Measurements from ENCODE around the gene SEPTIN10.
"Not testable (repeated sequence)": the region's sequence is repeated elsewhere in the genome, so short reads cannot be mapped to it uniquely, and the experiment has no call there.

Gene SEPTIN10

GRCh38 chr2:109545828-109546713 lies 67.7 kb downstream of the SEPTIN10 start:
- Histone ChIP-seq H3K27me3 (ENCODE audit: control insufficient read depth in 1 of 2, insufficient read depth in 2 of 2, low read length in 2 of 2) (no peaks in the 10 kb centered on the region), H3K9me3 (ENCODE audit: control insufficient read depth in 1 of 2, low read length in 2 of 2) (no peaks in the 10 kb centered on the region), H3K27ac (ENCODE audit: low read depth, low read length) (no peak overlapping the region), H3K4me3 (ENCODE audit: low read depth in 1 of 2, low read length in 2 of 2) (no peak overlapping the region), H3K36me3 (ENCODE audit: control insufficient read depth in 1 of 2, insufficient read depth in 2 of 2, low read length in 2 of 2) (peaks cover 3 to 4% of the 10 kb centered on the region in 2 donors), H3K4me1 (ENCODE audit: control insufficient read depth in 1 of 2, insufficient read depth in 2 of 2, low read length in 2 of 2) (no peaks in the 10 kb centered on the region), H3K9ac (ENCODE audit: low read depth in 1 of 2, low read length in 2 of 2) (no peak overlapping the region)

- H3K9ac ChIP-seq (ENCODE audit: low read depth in 1 of 2, low read length in 2 of 2) = no peak overlapping the region
- no peaks in the 10 kb centered on the region for H3K27me3 ChIP-seq (ENCODE audit: control insufficient read depth in 1 of 2, insufficient read depth in 2 of 2, low read length in 2 of 2)
- no peak overlapping the region for H3K4me3 ChIP-seq (ENCODE audit: low read depth in 1 of 2, low read length in 2 of 2)
These were observed 71.4 kb downstream of the SEPTIN10 start for GRCh38 chr2:109542384-109542783.

GRCh38 chr2:109538546-109538945 lies 75.2 kb downstream of the SEPTIN10 start:
- no peaks in the 10 kb centered on the region for H3K36me3 ChIP-seq (ENCODE audit: control insufficient read depth in 1 of 2, insufficient read depth in 2 of 2, low read length in 2 of 2)
- no peaks in the 10 kb centered on the region for H3K4me1 ChIP-seq (ENCODE audit: control insufficient read depth in 1 of 2, insufficient read depth in 2 of 2, low read length in 2 of 2)
- no peak overlapping the region for H3K4me3 ChIP-seq (ENCODE audit: low read depth in 1 of 2, low read length in 2 of 2)
- no peak overlapping the region for H3K9ac ChIP-seq (ENCODE audit: low read depth in 1 of 2, low read length in 2 of 2)
- H3K27ac ChIP-seq (ENCODE audit: low read depth, low read length) = no peak overlapping the region
- H3K27me3 ChIP-seq (ENCODE audit: control insufficient read depth in 1 of 2, insufficient read depth in 2 of 2, low read length in 2 of 2) = no peaks in the 10 kb centered on the region
- no peaks in the 10 kb centered on the region for H3K9me3 ChIP-seq (ENCODE audit: control insufficient read depth in 1 of 2, low read length in 2 of 2)

More at GRCh38 chr2:109542384-109542783, 71.4 kb downstream of the SEPTIN10 start:
- Histone ChIP-seq H3K4me1 (ENCODE audit: control insufficient read depth in 1 of 2, insufficient read depth in 2 of 2, low read length in 2 of 2) (no peaks in the 10 kb centered on the region), H3K9me3 (ENCODE audit: control insufficient read depth in 1 of 2, low read length in 2 of 2) (no peaks in the 10 kb centered on the region), H3K36me3 (ENCODE audit: control insufficient read depth in 1 of 2, insufficient read depth in 2 of 2, low read length in 2 of 2) (peaks cover 0 to 4% of the 10 kb centered on the region in 2 donors), H3K27ac (ENCODE audit: low read depth, low read length) (no peak overlapping the region)

- Histone ChIP-seq H3K4me1 (ENCODE audit: control insufficient read depth in 1 of 2, insufficient read depth in 2 of 2, low read length in 2 of 2) (no peaks in the 10 kb centered on the region), H3K4me3 (ENCODE audit: low read depth in 1 of 2, low read length in 2 of 2) (no peak overlapping the region), H3K27ac (ENCODE audit: low read depth, low read length) (no peak overlapping the region), H3K9ac (ENCODE audit: low read depth in 1 of 2, low read length in 2 of 2) (no peak overlapping the region), H3K36me3 (ENCODE audit: control insufficient read depth in 1 of 2, insufficient read depth in 2 of 2, low read length in 2 of 2) (no peaks in the 10 kb centered on the region), H3K9me3 (ENCODE audit: control insufficient read depth in 1 of 2, low read length in 2 of 2) (no peaks in the 10 kb centered on the region), H3K27me3 (ENCODE audit: control insufficient read depth in 1 of 2, insufficient read depth in 2 of 2, low read length in 2 of 2) (no peaks in the 10 kb centered on the region)
These were observed 76.1 kb downstream of the SEPTIN10 start for GRCh38 chr2:109537565-109538222.

- not testable (repeated sequence) for H3K27ac ChIP-seq (ENCODE audit: low read depth, low read length); H3K4me1 ChIP-seq (ENCODE audit: control insufficient read depth in 1 of 2, insufficient read depth in 2 of 2, low read length in 2 of 2); H3K4me3 ChIP-seq (ENCODE audit: low read depth in 1 of 2, low read length in 2 of 2); H3K27me3 ChIP-seq (ENCODE audit: control insufficient read depth in 1 of 2, insufficient read depth in 2 of 2, low read length in 2 of 2); H3K9ac ChIP-seq (ENCODE audit: low read depth in 1 of 2, low read length in 2 of 2); H3K9me3 ChIP-seq (ENCODE audit: control insufficient read depth in 1 of 2, low read length in 2 of 2); H3K36me3 ChIP-seq (ENCODE audit: control insufficient read depth in 1 of 2, insufficient read depth in 2 of 2, low read length in 2 of 2)
These were observed 77.2 kb downstream of the SEPTIN10 start for GRCh38 chr2:109536556-109536955.

GRCh38 chr2:109535217-109535946 lies 78.4 kb downstream of the SEPTIN10 start:
- no peak overlapping the region for H3K27ac ChIP-seq (ENCODE audit: low read depth, low read length)
- no peaks in the 10 kb centered on the region for H3K4me1 ChIP-seq (ENCODE audit: control insufficient read depth in 1 of 2, insufficient read depth in 2 of 2, low read length in 2 of 2)
- H3K36me3 ChIP-seq (ENCODE audit: control insufficient read depth in 1 of 2, insufficient read depth in 2 of 2, low read length in 2 of 2) = no peaks in the 10 kb centered on the region
- no peaks in the 10 kb centered on the region for H3K9me3 ChIP-seq (ENCODE audit: control insufficient read depth in 1 of 2, low read length in 2 of 2)
- no peak overlapping the region for H3K4me3 ChIP-seq (ENCODE audit: low read depth in 1 of 2, low read length in 2 of 2)
- no peaks in the 10 kb centered on the region for H3K27me3 ChIP-seq (ENCODE audit: control insufficient read depth in 1 of 2, insufficient read depth in 2 of 2, low read length in 2 of 2)
- H3K9ac ChIP-seq (ENCODE audit: low read depth in 1 of 2, low read length in 2 of 2) = no peak overlapping the region

- Histone ChIP-seq H3K9me3 (ENCODE audit: control insufficient read depth in 1 of 2, low read length in 2 of 2) (no peaks in the 10 kb centered on the region), H3K4me3 (ENCODE audit: low read depth in 1 of 2, low read length in 2 of 2) (no peak overlapping the region), H3K27ac (ENCODE audit: low read depth, low read length) (no peak overlapping the region), H3K27me3 (ENCODE audit: control insufficient read depth in 1 of 2, insufficient read depth in 2 of 2, low read length in 2 of 2) (no peaks in the 10 kb centered on the region), H3K9ac (ENCODE audit: low read depth in 1 of 2, low read length in 2 of 2) (no peak overlapping the region), H3K36me3 (ENCODE audit: control insufficient read depth in 1 of 2, insufficient read depth in 2 of 2, low read length in 2 of 2) (no peaks in the 10 kb centered on the region), H3K4me1 (ENCODE audit: control insufficient read depth in 1 of 2, insufficient read depth in 2 of 2, low read length in 2 of 2) (no peaks in the 10 kb centered on the region)
These were observed 79.9 kb downstream of the SEPTIN10 start for GRCh38 chr2:109533823-109534222.

GRCh38 chr2:109532728-109533076 lies 81.1 kb downstream of the SEPTIN10 start:
- no peak overlapping the region for H3K27ac ChIP-seq (ENCODE audit: low read depth, low read length)
- no peak overlapping the region for H3K9ac ChIP-seq (ENCODE audit: low read depth in 1 of 2, low read length in 2 of 2)
- no peaks in the 10 kb centered on the region for H3K9me3 ChIP-seq (ENCODE audit: control insufficient read depth in 1 of 2, low read length in 2 of 2)
- H3K4me1 ChIP-seq (ENCODE audit: control insufficient read depth in 1 of 2, insufficient read depth in 2 of 2, low read length in 2 of 2) = no peaks in the 10 kb centered on the region
- no peak overlapping the region for H3K4me3 ChIP-seq (ENCODE audit: low read depth in 1 of 2, low read length in 2 of 2)
- no peaks in the 10 kb centered on the region for H3K27me3 ChIP-seq (ENCODE audit: control insufficient read depth in 1 of 2, insufficient read depth in 2 of 2, low read length in 2 of 2)
- H3K36me3 ChIP-seq (ENCODE audit: control insufficient read depth in 1 of 2, insufficient read depth in 2 of 2, low read length in 2 of 2) = no peaks in the 10 kb centered on the region

- H3K36me3 ChIP-seq (ENCODE audit: control insufficient read depth in 1 of 2, insufficient read depth in 2 of 2, low read length in 2 of 2) = no peaks in the 10 kb centered on the region
These were observed 81.7 kb downstream of the SEPTIN10 start for GRCh38 chr2:109531896-109532727.

More at GRCh38 chr2:109531896-109532727, 81.7 kb downstream of the SEPTIN10 start:
- Histone ChIP-seq H3K27me3 (ENCODE audit: control insufficient read depth in 1 of 2, insufficient read depth in 2 of 2, low read length in 2 of 2) (no peaks in the 10 kb centered on the region), H3K4me3 (ENCODE audit: low read depth in 1 of 2, low read length in 2 of 2) (no peak overlapping the region), H3K27ac (ENCODE audit: low read depth, low read length) (no peak overlapping the region), H3K4me1 (ENCODE audit: control insufficient read depth in 1 of 2, insufficient read depth in 2 of 2, low read length in 2 of 2) (no peaks in the 10 kb centered on the region), H3K9ac (ENCODE audit: low read depth in 1 of 2, low read length in 2 of 2) (no peak overlapping the region), H3K9me3 (ENCODE audit: control insufficient read depth in 1 of 2, low read length in 2 of 2) (no peaks in the 10 kb centered on the region)

Data from duodenal mucosa (tissue), 2 donors.